MM.1S (cell line): Measurements from ENCODE around the gene TUBA8.

Source experiments
- EZH2phosphoT487 ChIP-seq: fragments of 300-600 bp; sonication (generic); IDR thresholded peaks from 2 replicates; pipeline ENCODE4 v1.6.1; 2018; ENCODE audit warnings: antibody characterized with exemption, low read length
- TF ChIP-seq, protein P1 (sequence below): fragments of 300-600 bp; sonication (generic); IDR thresholded peaks from 2 replicates; pipeline ENCODE4 v1.5.1; 2016; ENCODE audit warnings: antibody characterized with exemption, low read length, mixed read lengths

DNA sequence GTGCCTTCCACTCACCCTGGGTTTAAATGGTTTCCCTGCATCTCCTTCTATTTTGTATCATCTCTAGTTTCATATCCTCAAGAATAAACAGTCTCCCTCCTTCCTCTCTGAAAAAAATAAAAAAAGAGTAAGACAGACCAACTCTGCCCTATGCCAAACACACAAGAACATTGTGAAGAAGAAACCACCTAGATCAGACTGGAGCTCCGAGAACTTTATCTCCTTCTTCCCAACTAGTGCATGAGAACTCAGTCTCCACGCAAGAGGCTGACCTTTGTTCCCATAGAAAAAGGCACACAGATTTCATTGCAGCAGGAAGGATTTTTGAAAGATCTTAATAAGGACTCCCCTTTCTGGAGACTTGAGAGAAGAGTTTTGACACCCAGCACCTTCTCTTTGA lies 41.6 kb upstream of the TUBA8 start:
- TF ChIP-seq, protein P1, sequence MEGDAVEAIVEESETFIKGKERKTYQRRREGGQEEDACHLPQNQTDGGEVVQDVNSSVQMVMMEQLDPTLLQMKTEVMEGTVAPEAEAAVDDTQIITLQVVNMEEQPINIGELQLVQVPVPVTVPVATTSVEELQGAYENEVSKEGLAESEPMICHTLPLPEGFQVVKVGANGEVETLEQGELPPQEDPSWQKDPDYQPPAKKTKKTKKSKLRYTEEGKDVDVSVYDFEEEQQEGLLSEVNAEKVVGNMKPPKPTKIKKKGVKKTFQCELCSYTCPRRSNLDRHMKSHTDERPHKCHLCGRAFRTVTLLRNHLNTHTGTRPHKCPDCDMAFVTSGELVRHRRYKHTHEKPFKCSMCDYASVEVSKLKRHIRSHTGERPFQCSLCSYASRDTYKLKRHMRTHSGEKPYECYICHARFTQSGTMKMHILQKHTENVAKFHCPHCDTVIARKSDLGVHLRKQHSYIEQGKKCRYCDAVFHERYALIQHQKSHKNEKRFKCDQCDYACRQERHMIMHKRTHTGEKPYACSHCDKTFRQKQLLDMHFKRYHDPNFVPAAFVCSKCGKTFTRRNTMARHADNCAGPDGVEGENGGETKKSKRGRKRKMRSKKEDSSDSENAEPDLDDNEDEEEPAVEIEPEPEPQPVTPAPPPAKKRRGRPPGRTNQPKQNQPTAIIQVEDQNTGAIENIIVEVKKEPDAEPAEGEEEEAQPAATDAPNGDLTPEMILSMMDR = no peak
- TF ChIP-seq EZH2phosphoT487 = no peak
